ENCODE results near the gene TOM1.

- TF ChIP-seq CTCF (IDR thresholded peaks at IDR 0.05) = no peak
- no peak for TF ChIP-seq POLR2A (IDR thresholded peaks at IDR 0.05)
- no peak for TF ChIP-seq POLR2AphosphoS5 (IDR thresholded peaks at IDR 0.05)
- no peak for TF ChIP-seq EP300 (IDR thresholded peaks at IDR 0.05)
These were observed 34.7 kb upstream of the TOM1 start for GRCh38 chr22:35264986-35265385.

Measured in upper lobe of left lung (tissue), 4 donors.